HG03025 (cell line): ENCODE data around the gene OBP2A.
"Not testable (repeated sequence)": the region's sequence is repeated elsewhere in the genome, so short reads cannot be mapped to it uniquely, and the experiment has no call there.

Source experiments
- ATAC-seq: cut with Tn5 transposase; IDR thresholded peaks from one replicate; pipeline ENCODE4 v1.9.1; 2021; ENCODE audit warnings: mild to moderate bottlenecking, moderate library complexity; ENCODE audit not compliant: unreplicated experiment, low FRiP score

Gene OBP2A

DNA sequence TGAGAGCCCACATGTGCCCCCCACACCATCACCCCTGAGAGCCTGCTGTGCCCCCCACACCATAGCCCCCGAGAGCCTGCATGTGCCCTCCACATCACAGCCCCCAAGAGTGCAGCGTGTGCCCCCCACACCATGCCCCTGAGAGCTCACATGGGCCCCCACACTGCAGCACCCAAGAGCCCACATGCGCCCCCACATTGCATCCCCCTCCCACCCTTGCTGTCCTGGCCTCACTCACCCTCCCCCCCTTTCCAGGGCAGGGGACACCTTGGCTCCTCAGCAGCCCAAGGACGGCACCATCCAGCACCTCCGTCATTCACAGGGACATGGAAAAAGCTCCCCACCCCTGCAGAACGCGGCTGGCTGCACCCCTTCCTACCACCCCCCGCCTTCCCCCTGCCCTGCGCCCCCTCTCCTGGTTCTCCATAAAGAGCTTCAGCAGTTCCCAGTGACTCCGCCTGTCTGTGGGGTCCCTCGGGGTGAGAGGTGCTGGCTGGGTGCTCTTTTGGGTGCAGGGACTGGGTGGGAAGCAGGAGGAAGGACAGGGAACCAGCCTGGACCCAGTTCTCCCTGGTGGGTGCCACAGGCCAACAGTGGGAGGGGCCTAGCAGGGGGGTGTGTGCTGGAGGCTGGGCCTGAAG lies 19.7 kb upstream of the OBP2A start:
- no peak for ATAC-seq

GRCh38 chr9:135526730-135527571 lies 19.0 kb upstream of the OBP2A start:
- ATAC-seq = no peak

DNA sequence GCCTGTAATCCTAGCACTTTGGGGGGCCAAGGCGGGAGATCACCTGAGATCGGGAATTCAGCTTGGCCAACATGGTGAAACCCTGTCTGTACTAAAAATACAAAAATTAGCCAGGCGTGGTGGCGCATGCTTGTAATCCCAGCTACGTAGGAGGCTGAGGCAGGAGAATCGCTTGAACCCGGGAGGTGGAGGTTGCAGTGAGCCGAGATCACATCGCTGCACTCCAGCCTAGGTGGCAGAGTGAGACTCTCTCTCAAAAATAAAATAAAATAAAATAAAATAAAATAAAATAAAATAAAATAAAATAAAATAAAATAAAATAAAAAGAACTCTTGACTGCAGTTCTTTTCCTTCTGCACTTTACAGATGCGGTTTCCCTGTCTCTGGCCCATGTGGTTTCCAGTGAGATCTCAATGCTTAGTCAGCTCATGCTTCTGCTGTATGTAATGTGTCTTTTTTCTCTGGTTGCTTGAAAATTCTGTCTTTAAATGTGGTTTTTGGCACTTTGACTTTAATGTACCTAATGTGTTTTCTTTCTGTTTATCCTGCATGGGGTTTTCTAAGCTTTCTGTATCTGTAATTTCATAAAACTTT lies 17.0 kb upstream of the OBP2A start:
- ATAC-seq = not testable (repeated sequence)

DNA sequence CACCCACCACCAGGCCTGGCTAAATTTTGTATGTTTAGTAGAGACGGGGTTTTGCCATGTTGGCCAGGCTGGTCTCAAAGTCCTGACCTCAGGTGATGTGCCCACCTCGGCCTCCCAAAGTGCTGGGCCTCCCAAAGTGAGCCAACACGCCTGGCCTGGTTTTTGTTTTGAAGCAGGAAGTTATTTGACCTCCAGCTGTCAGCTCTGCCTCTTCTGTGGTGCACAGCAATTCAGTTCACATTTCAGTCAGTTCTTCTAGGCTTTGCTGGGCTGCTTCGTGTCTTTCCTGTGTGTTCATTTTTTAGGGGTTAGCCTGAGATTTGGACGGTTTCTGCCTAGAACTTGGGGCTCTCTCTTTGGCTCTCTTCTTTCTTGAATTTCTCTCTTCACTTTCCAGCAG lies 15.8 kb upstream of the OBP2A start:
- no peak for ATAC-seq

DNA sequence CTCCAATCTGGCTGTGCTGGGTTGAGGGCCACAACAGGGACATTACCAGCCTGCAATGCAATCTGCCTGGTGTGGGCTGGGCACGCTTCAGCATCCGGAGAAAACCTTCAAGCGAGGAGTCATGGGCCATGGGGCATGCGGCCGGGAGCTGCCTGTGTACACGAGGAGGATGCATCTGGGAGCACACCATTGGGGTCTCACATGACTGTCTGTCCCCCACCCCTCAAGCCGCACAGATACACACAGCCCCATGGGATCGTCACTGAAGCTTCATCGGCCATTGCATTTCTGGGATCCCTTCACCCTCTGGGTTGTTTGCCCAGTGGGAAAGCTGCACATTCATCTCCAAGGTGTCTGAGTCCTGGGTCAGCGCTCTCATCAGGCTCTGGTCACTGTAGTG lies 14.8 kb upstream of the OBP2A start:
- ATAC-seq = no peak

GRCh38 chr9:135533113-135533512 lies 12.8 kb upstream of the OBP2A start:
- no peak for ATAC-seq

DNA sequence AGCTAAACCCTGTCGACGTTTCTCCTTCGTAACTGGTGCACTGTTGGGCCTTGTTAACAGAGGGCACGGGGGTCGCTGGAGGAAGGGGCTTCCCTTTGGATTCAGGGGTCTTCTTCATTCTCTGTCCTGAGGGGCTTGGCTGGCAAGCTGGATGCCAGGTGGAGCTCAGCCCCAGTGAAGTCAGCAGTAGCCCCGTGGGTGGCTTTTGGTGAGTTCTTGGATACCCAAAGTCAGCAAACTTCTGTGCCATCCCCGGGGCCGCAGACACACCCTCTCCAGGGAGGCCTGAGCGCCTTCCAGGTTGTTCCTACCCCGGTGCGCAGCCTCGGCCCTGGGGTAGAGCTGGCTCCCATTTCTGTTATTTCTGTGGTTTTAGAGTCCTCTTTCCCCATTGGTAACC lies 12.3 kb upstream of the OBP2A start:
- no peak for ATAC-seq

DNA sequence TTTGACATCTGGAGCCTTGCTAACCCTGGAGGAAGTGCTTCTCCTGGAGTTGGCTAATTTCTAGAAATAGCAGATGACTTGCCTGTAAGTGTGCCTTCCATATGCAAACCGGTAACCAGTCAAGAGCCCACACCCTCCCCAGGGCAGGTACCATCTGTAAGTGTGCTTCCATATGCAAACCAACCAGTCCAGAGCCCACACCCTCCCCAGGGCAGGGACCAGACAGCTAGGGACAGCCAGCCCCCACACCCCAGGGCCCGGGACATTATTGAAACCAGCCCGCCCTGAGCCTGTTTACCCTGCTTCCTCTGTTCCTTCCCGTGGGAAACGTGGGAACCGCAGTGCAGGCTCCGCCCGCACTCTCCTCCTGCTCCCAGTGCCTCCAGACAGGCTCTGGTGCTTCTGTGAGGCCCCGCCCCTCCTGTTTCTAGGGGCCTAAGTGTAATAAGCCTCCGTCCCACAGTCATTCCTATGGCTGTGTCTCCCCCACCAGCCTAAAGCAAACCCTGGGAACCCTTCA lies 11.7 kb upstream of the OBP2A start:
- not testable (repeated sequence) for ATAC-seq

GRCh38 chr9:135534826-135535225 lies 11.1 kb upstream of the OBP2A start:
- not testable (repeated sequence) for ATAC-seq

GRCh38 chr9:135535631-135536030 lies 10.3 kb upstream of the OBP2A start:
- ATAC-seq = not testable (repeated sequence)

GRCh38 chr9:135536216-135536615 lies 9.7 kb upstream of the OBP2A start:
- no peak for ATAC-seq

- not testable (repeated sequence) for ATAC-seq
These were observed 2.5 kb upstream of the OBP2A start for GRCh38 chr9:135543262-135543894.

GRCh38 chr9:135544981-135545635 lies 818 bp upstream of the OBP2A start:
- ATAC-seq = no peak

GRCh38 chr9:135546792-135547617 lies 1.1 kb downstream of the OBP2A start:
- ATAC-seq = not testable (repeated sequence)

GRCh38 chr9:135547756-135548736 lies 2.1 kb downstream of the OBP2A start:
- no peak for ATAC-seq

DNA sequence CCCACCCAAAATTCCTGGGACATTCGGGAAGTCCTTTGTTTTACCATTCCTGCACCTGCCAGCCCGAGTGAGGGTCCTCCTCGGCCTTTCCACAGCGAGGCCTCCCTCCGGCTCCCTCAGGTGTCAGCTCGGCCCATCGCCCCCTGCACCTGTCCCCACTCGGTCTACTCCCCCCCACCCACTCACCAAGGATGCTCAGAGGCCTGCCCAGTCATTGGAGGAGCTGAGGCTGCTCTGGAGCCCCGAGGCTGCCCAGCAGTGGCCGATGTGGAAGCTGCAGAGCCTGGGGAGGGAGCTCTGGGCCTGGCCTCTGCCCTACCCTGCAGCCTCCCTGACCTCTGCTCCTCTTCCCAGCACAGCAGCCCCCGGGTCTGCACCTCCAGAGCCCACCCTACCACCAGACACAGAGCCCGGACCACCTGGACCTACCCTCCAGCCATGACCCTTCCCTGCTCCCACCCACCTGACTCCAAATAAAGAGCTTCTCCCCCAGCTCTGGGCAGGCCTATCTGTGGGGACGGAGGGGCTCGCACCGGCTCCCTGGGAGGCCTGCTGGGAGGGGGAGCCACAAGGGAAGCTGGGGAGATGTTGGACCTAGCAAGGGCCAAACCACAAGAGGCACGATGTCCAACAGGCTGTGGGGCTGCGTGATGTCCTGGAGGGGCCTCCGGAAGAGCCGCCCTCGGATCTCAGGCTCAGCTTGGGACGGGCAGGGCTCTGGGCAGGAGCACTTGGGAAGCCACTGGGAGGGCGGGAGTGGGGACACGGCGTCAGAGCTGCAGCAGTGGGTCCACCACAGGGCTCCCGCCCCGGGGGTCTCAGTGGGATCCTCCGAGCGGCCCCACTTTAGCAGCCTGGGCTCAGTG lies 3.8 kb downstream of the OBP2A start:
- ATAC-seq = not testable (repeated sequence)

DNA sequence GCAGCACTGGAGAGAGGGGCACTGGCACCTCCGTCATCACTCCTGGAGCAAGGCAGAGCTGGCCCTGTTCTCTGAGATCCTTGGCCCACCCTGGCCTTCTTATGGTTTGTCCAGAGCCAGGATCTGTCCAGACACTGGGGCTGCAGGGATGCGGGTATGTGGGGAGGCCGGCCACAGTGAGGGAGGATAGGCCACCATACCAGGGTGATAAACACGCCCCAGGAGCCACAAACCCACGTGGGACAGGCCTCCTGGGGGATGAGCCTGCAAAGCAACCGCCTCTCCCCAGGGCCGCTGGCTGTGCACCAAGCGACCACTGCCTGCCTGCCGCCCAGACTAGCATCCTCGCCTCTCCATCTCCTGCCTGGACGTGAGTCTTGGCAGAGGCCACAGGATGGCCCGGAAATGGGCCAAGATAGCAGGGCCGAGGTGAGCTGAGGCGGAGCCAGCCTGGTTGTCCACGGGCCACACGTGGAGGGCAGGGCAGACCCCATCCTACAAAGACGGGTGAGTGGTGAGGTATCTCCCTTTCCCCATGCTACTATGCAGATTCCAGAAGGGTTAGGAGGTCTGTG lies 4.5 kb downstream of the OBP2A start:
- ATAC-seq = no peak
